ENCODE results near the gene TMEM178B.

Gene TMEM178B

DNA sequence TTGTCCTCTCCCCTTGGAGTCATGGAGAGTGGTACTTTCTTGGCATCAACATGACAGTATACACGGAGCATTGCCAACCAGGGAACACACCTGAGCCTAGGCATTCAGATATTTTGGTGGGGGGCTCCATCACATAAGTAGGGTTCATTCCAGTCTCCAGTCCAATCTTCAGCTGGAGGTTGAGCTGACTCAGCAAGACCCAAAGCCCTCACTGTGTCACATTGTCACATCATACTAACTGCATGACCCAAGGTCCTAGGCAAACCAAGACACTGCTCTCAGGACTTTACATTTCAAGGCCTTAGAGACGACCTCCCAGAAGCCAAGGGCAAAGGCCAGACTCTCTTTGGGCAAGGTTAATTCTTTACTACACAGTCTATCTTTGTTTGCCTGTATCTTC is 190.1 kb downstream of the TMEM178B start:
- Histone ChIP-seq H3K14ac (ENCODE audit: low read length) (no peak overlapping the region), H3K18ac (ENCODE audit: low read length) (no peak overlapping the region), H2AFZ (ENCODE audit: low read length) (no peak overlapping the region), H2BK15ac (ENCODE audit: low read length) (no peak overlapping the region), H3K79me1 (ENCODE audit: low read depth, low read length) (no peaks in the 10 kb centered on the region), H3K4me2 (ENCODE audit: insufficient read depth, low read length, poor library complexity, severe bottlenecking) (no peak overlapping the region), H3K27me3 (ENCODE audit: control insufficient read depth in 3 of 3, insufficient read depth in 3 of 3, low read depth in 1 of 3, low read length in 3 of 3) (no peaks in the 10 kb centered on the region), H3K4me1 (ENCODE audit: control insufficient read depth in 2 of 2, insufficient read depth in 1 of 2, low read depth in 1 of 2, low read length in 2 of 2) (no peaks in the 10 kb centered on the region), H3K36me3 (replicated peaks in 1 of 2; ENCODE audit: control insufficient read depth in 2 of 2, insufficient read depth in 2 of 2, low read length in 2 of 2) (no peaks in the 10 kb centered on the region), H3K9ac (ENCODE audit: low read depth, low read length, poor library complexity) (no peak overlapping the region), H2BK12ac (ENCODE audit: low read length) (no peak overlapping the region), H4K8ac (ENCODE audit: low read depth, low read length) (no peak overlapping the region), H2AK5ac (ENCODE audit: low read depth, low read length) (no peak overlapping the region), H4K91ac (ENCODE audit: low read depth, low read length, poor library complexity) (no peak overlapping the region), H2BK5ac (ENCODE audit: low read length) (no peak overlapping the region), H3K27ac (replicated peaks; ENCODE audit: low read length) (no peak overlapping the region), H3K4me3 (ENCODE audit: low read length in 2 of 2) (no peak overlapping the region), H2BK120ac (ENCODE audit: low read depth, low read length) (no peak overlapping the region), H3K23ac (ENCODE audit: low read depth, low read length, poor library complexity) (no peak overlapping the region), H3K9me3 (replicated peaks in 1 of 2; ENCODE audit: control insufficient read depth in 2 of 2, insufficient read depth in 1 of 2, low read depth in 1 of 2, low read length in 2 of 2) (peaks cover 0 to 2% of the 10 kb centered on the region in 2 donors), H3K4ac (ENCODE audit: low read length) (no peak overlapping the region)
- DNase-seq (ENCODE audit: low spot score): no peak
- no CpG with 5 or more reads among the region's 2 CpGs for WGBS, 2 donors (ENCODE audit: extremely low coverage in 2 of 2, insufficient read length in 2 of 2, insufficient replicate concordance in 1 of 2)

DNA sequence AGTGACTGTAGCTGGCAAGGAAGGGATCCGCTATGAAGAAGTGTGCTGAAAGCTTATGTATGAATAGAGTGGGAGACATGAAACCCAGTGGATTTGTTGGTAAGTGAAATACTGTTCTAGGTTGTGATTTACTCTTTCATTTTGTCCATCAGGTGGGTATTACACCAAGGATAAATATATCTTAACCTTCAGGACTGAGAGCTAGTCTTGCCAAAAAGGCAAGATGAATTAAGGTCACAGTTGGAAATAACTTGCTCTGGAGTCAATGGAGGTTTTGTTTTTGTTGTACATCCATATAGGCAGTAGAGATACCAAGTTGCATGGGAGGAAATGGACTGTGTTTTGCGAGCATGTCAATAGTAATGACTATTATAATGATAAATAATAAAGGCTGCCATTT is 190.6 kb downstream of the TMEM178B start:
- H2BK5ac ChIP-seq (ENCODE audit: low read length): no peak overlapping the region
- no peak overlapping the region for H3K18ac ChIP-seq (ENCODE audit: low read length)
- H2AFZ ChIP-seq (ENCODE audit: low read length): no peak overlapping the region
- no peak overlapping the region for H3K9ac ChIP-seq (ENCODE audit: low read depth, low read length, poor library complexity)
- H3K27ac ChIP-seq (replicated peaks; ENCODE audit: low read length): no peak overlapping the region
- H2AK5ac ChIP-seq (ENCODE audit: low read depth, low read length): no peak overlapping the region
- no peak overlapping the region for H3K23ac ChIP-seq (ENCODE audit: low read depth, low read length, poor library complexity)
- H3K9me3 ChIP-seq (replicated peaks in 1 of 2; ENCODE audit: control insufficient read depth in 2 of 2, insufficient read depth in 1 of 2, low read depth in 1 of 2, low read length in 2 of 2): peaks cover 0 to 2% of the 10 kb centered on the region in 2 donors
- H3K4me2 ChIP-seq (ENCODE audit: insufficient read depth, low read length, poor library complexity, severe bottlenecking): no peak overlapping the region
- no CpG with 5 or more reads among the region's 2 CpGs for WGBS, 2 donors (ENCODE audit: extremely low coverage in 2 of 2, insufficient read length in 2 of 2, insufficient replicate concordance in 1 of 2)
- no peaks in the 10 kb centered on the region for H3K4me1 ChIP-seq (ENCODE audit: control insufficient read depth in 2 of 2, insufficient read depth in 1 of 2, low read depth in 1 of 2, low read length in 2 of 2)
- H3K27me3 ChIP-seq (ENCODE audit: control insufficient read depth in 3 of 3, insufficient read depth in 3 of 3, low read depth in 1 of 3, low read length in 3 of 3): no peaks in the 10 kb centered on the region
- no peak overlapping the region for H3K4me3 ChIP-seq (ENCODE audit: low read length in 2 of 2)
- H2BK15ac ChIP-seq (ENCODE audit: low read length): no peak overlapping the region
- no peak overlapping the region for H3K14ac ChIP-seq (ENCODE audit: low read length)
- H3K36me3 ChIP-seq (replicated peaks in 1 of 2; ENCODE audit: control insufficient read depth in 2 of 2, insufficient read depth in 2 of 2, low read length in 2 of 2): no peaks in the 10 kb centered on the region
- no peak overlapping the region for H4K8ac ChIP-seq (ENCODE audit: low read depth, low read length)
- H2BK120ac ChIP-seq (ENCODE audit: low read depth, low read length): no peak overlapping the region
- H4K91ac ChIP-seq (ENCODE audit: low read depth, low read length, poor library complexity): no peak overlapping the region
- no peak overlapping the region for H2BK12ac ChIP-seq (ENCODE audit: low read length)
- H3K4ac ChIP-seq (ENCODE audit: low read length): no peak overlapping the region
- DNase-seq (ENCODE audit: low spot score): no peak
- no peaks in the 10 kb centered on the region for H3K79me1 ChIP-seq (ENCODE audit: low read depth, low read length)

DNA sequence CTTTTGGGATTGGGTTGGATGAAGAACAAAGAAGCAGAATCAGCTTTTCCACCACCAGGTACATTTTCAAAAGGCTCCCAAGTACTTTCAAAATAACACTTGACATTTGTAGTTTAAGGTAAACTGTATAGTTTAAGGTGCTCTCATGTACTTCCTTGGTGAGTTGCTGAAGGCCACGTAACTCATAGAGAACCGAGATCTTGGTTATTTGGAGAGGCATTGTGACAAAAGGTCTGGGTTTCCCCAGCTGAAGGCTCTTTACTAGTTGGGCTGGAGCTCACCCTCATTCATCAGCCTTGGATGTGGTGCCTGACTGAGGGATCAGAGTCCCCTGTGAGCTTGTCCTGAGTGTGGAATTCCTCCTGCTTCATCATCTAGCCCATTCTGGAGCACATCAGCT is 191.8 kb downstream of the TMEM178B start:
- Histone ChIP-seq H2BK12ac (ENCODE audit: low read length) (no peak overlapping the region), H3K9ac (ENCODE audit: low read depth, low read length, poor library complexity) (no peak overlapping the region), H3K9me3 (replicated peaks in 1 of 2; ENCODE audit: control insufficient read depth in 2 of 2, insufficient read depth in 1 of 2, low read depth in 1 of 2, low read length in 2 of 2) (no peaks in the 10 kb centered on the region), H3K36me3 (replicated peaks in 1 of 2; ENCODE audit: control insufficient read depth in 2 of 2, insufficient read depth in 2 of 2, low read length in 2 of 2) (no peaks in the 10 kb centered on the region), H3K4ac (ENCODE audit: low read length) (no peak overlapping the region), H3K4me2 (ENCODE audit: insufficient read depth, low read length, poor library complexity, severe bottlenecking) (no peak overlapping the region), H3K27me3 (ENCODE audit: control insufficient read depth in 3 of 3, insufficient read depth in 3 of 3, low read depth in 1 of 3, low read length in 3 of 3) (no peaks in the 10 kb centered on the region), H2BK15ac (ENCODE audit: low read length) (no peak overlapping the region), H2BK5ac (ENCODE audit: low read length) (no peak overlapping the region), H2BK120ac (ENCODE audit: low read depth, low read length) (no peak overlapping the region), H2AFZ (ENCODE audit: low read length) (no peak overlapping the region), H3K79me1 (ENCODE audit: low read depth, low read length) (no peaks in the 10 kb centered on the region), H3K4me1 (ENCODE audit: control insufficient read depth in 2 of 2, insufficient read depth in 1 of 2, low read depth in 1 of 2, low read length in 2 of 2) (no peaks in the 10 kb centered on the region), H2AK5ac (ENCODE audit: low read depth, low read length) (no peak overlapping the region), H4K8ac (ENCODE audit: low read depth, low read length) (no peak overlapping the region), H4K91ac (ENCODE audit: low read depth, low read length, poor library complexity) (no peak overlapping the region), H3K4me3 (ENCODE audit: low read length in 2 of 2) (no peak overlapping the region), H3K23ac (ENCODE audit: low read depth, low read length, poor library complexity) (no peak overlapping the region), H3K14ac (ENCODE audit: low read length) (no peak overlapping the region), H3K27ac (replicated peaks; ENCODE audit: low read length) (no peak overlapping the region), H3K18ac (ENCODE audit: low read length) (no peak overlapping the region)
- no CpG with 5 or more reads among the region's 2 CpGs for WGBS, 2 donors (ENCODE audit: extremely low coverage in 2 of 2, insufficient read length in 2 of 2, insufficient replicate concordance in 1 of 2)
- DNase-seq (ENCODE audit: low spot score): no peak

DNA sequence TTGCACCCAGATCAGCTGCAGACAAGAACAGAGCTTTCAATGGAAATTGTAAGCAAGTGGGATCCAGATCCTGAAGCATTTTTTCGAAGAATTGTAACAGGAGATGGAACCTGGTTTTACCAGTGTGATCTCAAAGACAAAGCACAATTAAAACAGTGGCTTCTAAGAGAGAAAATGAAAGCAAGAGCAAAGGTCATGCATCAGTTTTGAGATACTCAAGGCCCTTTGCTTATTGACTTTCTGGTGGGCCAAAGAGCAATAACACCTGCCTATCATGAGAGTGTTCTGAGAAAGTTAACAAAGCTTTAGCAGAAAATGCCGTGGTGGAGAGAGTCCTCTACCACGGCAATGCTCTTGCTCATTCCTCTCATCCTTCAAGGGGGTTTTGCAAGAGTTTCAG is 194.8 kb downstream of the TMEM178B start:
- no peak overlapping the region for H2BK15ac ChIP-seq (ENCODE audit: low read length)
- no peak overlapping the region for H3K9ac ChIP-seq (ENCODE audit: low read depth, low read length, poor library complexity)
- H3K4ac ChIP-seq (ENCODE audit: low read length): no peak overlapping the region
- no peak overlapping the region for H2BK120ac ChIP-seq (ENCODE audit: low read depth, low read length)
- H4K8ac ChIP-seq (ENCODE audit: low read depth, low read length): no peak overlapping the region
- H2BK12ac ChIP-seq (ENCODE audit: low read length): no peak overlapping the region
- H3K18ac ChIP-seq (ENCODE audit: low read length): no peak overlapping the region
- no peak overlapping the region for H2BK5ac ChIP-seq (ENCODE audit: low read length)
- no CpG with 5 or more reads among the region's 3 CpGs for WGBS, 2 donors (ENCODE audit: extremely low coverage in 2 of 2, insufficient read length in 2 of 2, insufficient replicate concordance in 1 of 2)
- H3K9me3 ChIP-seq (replicated peaks in 1 of 2; ENCODE audit: control insufficient read depth in 2 of 2, insufficient read depth in 1 of 2, low read depth in 1 of 2, low read length in 2 of 2): no peaks in the 10 kb centered on the region
- no peak overlapping the region for H4K91ac ChIP-seq (ENCODE audit: low read depth, low read length, poor library complexity)
- H3K79me1 ChIP-seq (ENCODE audit: low read depth, low read length): no peaks in the 10 kb centered on the region
- no peak overlapping the region for H2AFZ ChIP-seq (ENCODE audit: low read length)
- no peak overlapping the region for H3K4me2 ChIP-seq (ENCODE audit: insufficient read depth, low read length, poor library complexity, severe bottlenecking)
- no peak overlapping the region for H2AK5ac ChIP-seq (ENCODE audit: low read depth, low read length)
- H3K27ac ChIP-seq (replicated peaks; ENCODE audit: low read length): no peak overlapping the region
- H3K36me3 ChIP-seq (replicated peaks in 1 of 2; ENCODE audit: control insufficient read depth in 2 of 2, insufficient read depth in 2 of 2, low read length in 2 of 2): no peaks in the 10 kb centered on the region
- DNase-seq (ENCODE audit: low spot score): no peak
- H3K4me1 ChIP-seq (ENCODE audit: control insufficient read depth in 2 of 2, insufficient read depth in 1 of 2, low read depth in 1 of 2, low read length in 2 of 2): no peaks in the 10 kb centered on the region
- no peak overlapping the region for H3K14ac ChIP-seq (ENCODE audit: low read length)
- no peak overlapping the region for H3K4me3 ChIP-seq (ENCODE audit: low read length in 2 of 2)
- H3K27me3 ChIP-seq (ENCODE audit: control insufficient read depth in 3 of 3, insufficient read depth in 3 of 3, low read depth in 1 of 3, low read length in 3 of 3): no peaks in the 10 kb centered on the region
- no peak overlapping the region for H3K23ac ChIP-seq (ENCODE audit: low read depth, low read length, poor library complexity)
